Spleen (tissue), 11 donors: ENCODE measurements around the gene ZNHIT2. TPM values are rescaled to one million over a fixed set of nuclear protein-coding genes. Genes with fewer than 3 reads are reported as not detected.

Experiments used
- DNase-seq: peaks from one replicate; pipeline ENCODE4 v3.0.0-alpha.2; 2020
- H3K27ac ChIP-seq, 8 donors: fragments of 200-600 bp; sonication (generic) in 7 of 8; 1 replicate in 4 of 8; 2 replicates in 4 of 8; pipeline versions ENCODE4 v1.5.0 to v1.8.0; 2016 to 2021; ENCODE audit warnings: inconsistent platforms in 4 of 8, mild to moderate bottlenecking in 4 of 8, moderate library complexity in 1 of 8
- H3K27me3 ChIP-seq, 7 donors: fragments of 200-600 bp; sonication (generic) in 6 of 7; replicated peaks in 1 of 7; 1 replicate in 4 of 7; 2 replicates in 3 of 7; pipeline versions ENCODE4 v1.5.0 to v1.8.0; 2016 to 2021; ENCODE audit warnings: inconsistent platforms in 3 of 7, mild to moderate bottlenecking in 1 of 7
- H3K36me3 ChIP-seq, 6 donors: fragments of 200-600 bp; sonication (generic) in 5 of 6; 1 replicate in 4 of 6; 2 replicates in 2 of 6; pipeline versions ENCODE4 v1.5.0 to v1.8.0; 2016 to 2021; ENCODE audit warnings: inconsistent platforms in 2 of 6
- H3K4me1 ChIP-seq, 6 donors: fragments of 200-600 bp; sonication (generic) in 5 of 6; 1 replicate in 3 of 6; 2 replicates in 3 of 6; pipeline versions ENCODE4 v1.5.0 to v1.8.0; 2016 to 2021; ENCODE audit warnings: inconsistent platforms in 3 of 6
- H3K4me3 ChIP-seq, 8 donors: fragments of 200-600 bp; sonication (generic) in 7 of 8; 1 replicate in 4 of 8; 2 replicates in 4 of 8; pipeline versions ENCODE4 v1.5.0 to v1.8.0; 2016 to 2021; ENCODE audit warnings: inconsistent platforms in 4 of 8, mild to moderate bottlenecking in 4 of 8, moderate library complexity in 2 of 8
- H3K9me3 ChIP-seq, 8 donors: fragments of 200-600 bp; sonication (generic) in 7 of 8; 1 replicate in 4 of 8; 2 replicates in 4 of 8; pipeline versions ENCODE4 v1.5.0 to v1.8.0; 2016 to 2021; ENCODE audit warnings: inconsistent platforms in 4 of 8
- CTCF ChIP-seq, 11 experiments: fragments of 200-600 bp in 7 of 11; fragments of 450-650 bp in 4 of 11; sonication (generic) in 4 of 11; IDR thresholded peaks in 8 of 11; conservative IDR thresholded peaks in 3 of 11; 1 replicate in 7 of 11; 2 replicates in 4 of 11; pipeline versions ENCODE4 v1.4.0 to v1.8.0; 2016 to 2021; ENCODE audit warnings: antibody characterized with exemption in 11 of 11, inconsistent platforms in 4 of 11, mild to moderate bottlenecking in 1 of 11
- POLR2A ChIP-seq, 3 donors: fragments of 450-650 bp; IDR thresholded peaks; one replicate each; pipeline ENCODE4 v1.5.1; 2017; ENCODE audit warnings: antibody characterized with exemption in 3 of 3, mild to moderate bottlenecking in 1 of 3
- POLR2AphosphoS5 ChIP-seq, 3 donors: sonication (generic); formaldehyde crosslinking; IDR thresholded peaks; one replicate each; pipeline ENCODE4 v1.5.1; 2017; ENCODE audit warnings: antibody characterized with exemption in 3 of 3
- WGBS, 5 donors: extraction: QIAGEN DNeasy Blood & Tissue Kit in 3 of 5; methylation state at CpG; one replicate each; pipeline versions ENCODE4 v1.1.5 to v1.1.7; 2013 to 2018; 5-methylcytosine and 5-hydroxymethylcytosine counted together
- intact Hi-C: fragments of 100-400 bp; cut with DNase I; formaldehyde crosslinking; loops from one replicate; pipeline ENCODE4 v1.15.0; 2023; ENCODE audit warnings: low total_unique reads
- polyA plus RNA-seq, 3 donors: library from polyadenylated mRNA; stranded (reverse); fragments of 200-250 nt; gene quantifications; one replicate each; pipeline ENCODE4 v1.2.1, GENCODE V29; 2013
- total RNA-seq, 7 donors: library from RNA; depleted of rRNA in 3 of 7; stranded (reverse); fragments of >200 nt in 3 of 7; fragmentation: NEBNext Ultra II Directional in 4 of 7; extraction: Animal tissue kit (Norgen Biotek cat#: 25700) in 4 of 7; gene quantifications; one replicate each; pipeline versions ENCODE4 v1.1.0 to v1.2.1, GENCODE V29; 2016 to 2021
- donor health status: healthy with polysubstance abuse.
- donor health status: DM: no; HTN: no; CAD: no; lungs with moderate emphysema.
- donor health status: DM: no; HTN: no; CAD: no.
- donor health status: Bipolar disorder and iron deficiency.
- donor health status: healthy.
- donor health status: DM: no; HTN: no; CAD: no.
- donor health status: DM: yes; HTN: yes; CAD: no.

ZNHIT2 gene
- total and polyA plus RNA-seq, 10 donors: 7.9 to 21.1 (median 13.3) TPM

- intact Hi-C loops: no loop called here
- no peak for TF ChIP-seq POLR2A (IDR thresholded peaks at IDR 0.05)
- peak in 1 of 3 donors; percentile 45 for TF ChIP-seq POLR2AphosphoS5 (IDR thresholded peaks at IDR 0.05)
- DNase-seq: peak; percentile 81
- no peaks in the 10 kb centered on the region for H3K27me3 ChIP-seq
- peaks cover 0 to 53% (median 36%) of the 10 kb centered on the region in 6 donors for H3K36me3 ChIP-seq
- H3K9me3 ChIP-seq: no peaks in the 10 kb centered on the region
- peak overlapping the region in 2 of 8 donors; percentile 82 to 84 for H3K27ac ChIP-seq
- WGBS, 5 donors: 90 to 95% (median 90%) methylated on average over 21 to 36 of the region's 36 CpGs
- H3K4me1 ChIP-seq: peaks cover 28 to 49% (median 39%) of the 10 kb centered on the region in 6 donors
- H3K4me3 ChIP-seq: no peak overlapping the region
These were observed 8.0 kb downstream of the ZNHIT2 start for GRCh38 chr11:65109231-65110198.

DNA sequence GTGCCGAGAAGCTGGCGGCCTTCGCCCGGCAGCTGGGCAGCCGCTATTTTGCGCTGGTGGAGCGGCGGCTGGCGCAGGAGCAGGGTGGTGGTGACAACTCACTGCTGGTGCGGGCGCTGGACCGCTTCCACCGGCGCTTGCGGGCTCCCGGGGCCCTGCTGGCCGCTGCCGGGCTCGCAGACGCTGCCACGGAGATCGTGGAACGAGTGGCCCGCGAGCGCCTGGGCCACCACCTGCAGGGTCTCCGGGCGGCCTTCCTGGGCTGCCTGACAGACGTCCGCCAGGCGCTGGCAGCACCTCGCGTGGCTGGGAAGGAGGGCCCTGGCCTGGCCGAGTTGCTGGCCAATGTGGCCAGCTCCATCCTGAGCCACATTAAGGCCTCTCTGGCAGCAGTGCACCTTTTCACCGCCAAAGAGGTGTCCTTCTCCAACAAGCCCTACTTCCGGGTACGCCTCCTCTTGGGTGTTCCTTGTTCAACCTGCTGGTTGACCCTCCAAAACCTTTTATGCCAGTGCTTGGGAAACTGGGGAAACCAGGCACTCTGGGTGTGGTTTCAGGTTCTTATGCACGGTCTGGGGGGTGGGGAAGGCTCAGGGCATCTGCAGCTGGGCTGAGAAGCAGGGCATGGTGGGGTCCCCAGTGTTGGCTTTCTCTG lies 8.9 kb downstream of the ZNHIT2 start:
- Histone ChIP-seq H3K4me1 (peaks cover 28 to 50% (median 38%) of the 10 kb centered on the region in 6 donors), H3K27ac (no peak overlapping the region), H3K36me3 (peaks cover 0 to 60% (median 36%) of the 10 kb centered on the region in 6 donors), H3K9me3 (no peaks in the 10 kb centered on the region), H3K4me3 (no peak overlapping the region), H3K27me3 (no peaks in the 10 kb centered on the region)
- TF ChIP-seq CTCF (IDR thresholded peaks at IDR 0.05 in 8 of 11, conservative IDR thresholded peaks at IDR 0.05 in 3 of 11) (peak in 1 of 11 experiments; percentile 11), POLR2A (IDR thresholded peaks at IDR 0.05) (no peak), POLR2AphosphoS5 (IDR thresholded peaks at IDR 0.05) (peak in 1 of 3 donors; percentile 3)
- intact Hi-C loops: no loop called here
- WGBS, 5 donors: 88 to 95% (median 94%) methylated on average over 14 to 38 of the region's 38 CpGs
- DNase-seq: peak; percentile 75

DNA sequence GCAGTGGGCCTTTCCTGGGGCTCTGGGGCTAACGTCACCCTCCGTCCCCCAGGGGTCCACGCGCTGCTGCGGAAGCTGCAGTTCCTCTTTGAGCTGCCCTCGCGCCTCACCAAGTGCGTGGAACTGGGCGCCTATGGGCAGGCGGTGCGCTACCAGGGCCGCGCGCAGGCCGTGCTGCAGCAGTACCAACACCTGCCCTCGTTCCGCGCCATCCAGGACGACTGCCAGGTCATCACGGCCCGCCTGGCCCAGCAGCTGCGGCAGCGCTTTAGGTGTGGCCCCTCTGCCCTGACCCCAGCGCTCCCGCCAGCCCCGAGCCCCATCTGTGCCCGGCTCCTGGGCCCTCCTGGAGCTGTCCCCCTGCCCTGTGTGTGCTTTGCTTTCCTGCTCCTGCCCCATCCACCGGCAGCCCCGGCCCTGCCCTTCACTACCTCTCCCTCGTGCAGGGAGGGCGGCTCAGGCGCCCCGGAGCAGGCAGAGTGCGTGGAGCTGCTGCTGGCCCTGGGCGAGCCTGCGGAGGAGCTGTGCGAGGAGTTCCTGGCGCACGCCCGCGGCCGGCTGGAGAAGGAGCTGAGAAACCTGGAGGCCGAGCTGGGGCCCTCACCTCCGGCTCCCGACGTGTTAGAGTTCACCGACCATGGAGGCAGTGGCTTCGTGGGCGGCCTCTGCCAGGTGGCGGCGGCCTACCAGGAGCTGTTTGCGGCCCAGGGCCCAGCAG lies 9.6 kb downstream of the ZNHIT2 start:
- no peaks in the 10 kb centered on the region for H3K27me3 ChIP-seq
- DNase-seq: peak; percentile 76
- H3K4me3 ChIP-seq: no peak overlapping the region
- intact Hi-C loops: no loop called here
- H3K4me1 ChIP-seq: peaks cover 24 to 50% (median 31%) of the 10 kb centered on the region in 6 donors
- TF ChIP-seq CTCF (IDR thresholded peaks at IDR 0.05 in 8 of 11, conservative IDR thresholded peaks at IDR 0.05 in 3 of 11): no peak
- no peak for TF ChIP-seq POLR2A (IDR thresholded peaks at IDR 0.05)
- peak in 1 of 3 donors; percentile 39 for TF ChIP-seq POLR2AphosphoS5 (IDR thresholded peaks at IDR 0.05)
- 93 to 96% (median 96%) methylated on average over 40 to 52 of the region's 52 CpGs for WGBS, 5 donors
- H3K36me3 ChIP-seq: peaks cover 0 to 66% (median 36%) of the 10 kb centered on the region in 6 donors
- H3K9me3 ChIP-seq: no peaks in the 10 kb centered on the region
- no peak overlapping the region for H3K27ac ChIP-seq

DNA sequence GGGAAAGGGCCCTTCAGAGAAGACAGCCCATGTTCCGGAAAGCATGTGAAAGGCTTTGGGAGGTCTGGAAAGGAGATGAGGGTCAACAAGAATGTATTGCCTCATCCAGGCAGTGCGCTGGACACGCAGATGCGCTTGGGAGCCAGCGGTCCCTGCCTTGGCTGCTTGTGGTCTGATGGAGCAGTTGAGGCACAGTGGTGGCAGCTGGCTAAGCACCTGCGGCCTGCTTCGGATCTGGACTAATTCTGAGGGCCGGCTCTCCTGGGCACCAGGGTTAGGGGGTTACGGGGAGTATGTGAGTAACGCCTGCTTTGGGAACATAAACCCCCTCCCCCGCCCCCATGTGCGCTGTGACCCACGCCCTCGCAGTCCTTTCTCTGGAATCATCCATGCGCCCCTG lies 10.4 kb downstream of the ZNHIT2 start:
- DNase-seq: peak; percentile 54
- Histone ChIP-seq H3K9me3 (no peaks in the 10 kb centered on the region), H3K27ac (no peak overlapping the region), H3K4me3 (no peak overlapping the region), H3K27me3 (no peaks in the 10 kb centered on the region), H3K4me1 (peaks cover 17 to 45% (median 23%) of the 10 kb centered on the region in 6 donors), H3K36me3 (peaks cover 0 to 75% (median 39%) of the 10 kb centered on the region in 6 donors)
- intact Hi-C loops: no loop called here
- 90 to 96% (median 94%) methylated on average over 12 to 15 of the region's 15 CpGs for WGBS, 5 donors
- TF ChIP-seq POLR2A (IDR thresholded peaks at IDR 0.05): no peak
- no peak for TF ChIP-seq CTCF (IDR thresholded peaks at IDR 0.05 in 8 of 11, conservative IDR thresholded peaks at IDR 0.05 in 3 of 11)
- no peak for TF ChIP-seq POLR2AphosphoS5 (IDR thresholded peaks at IDR 0.05)
